ENCODE results near the gene KRT73.

DNA sequence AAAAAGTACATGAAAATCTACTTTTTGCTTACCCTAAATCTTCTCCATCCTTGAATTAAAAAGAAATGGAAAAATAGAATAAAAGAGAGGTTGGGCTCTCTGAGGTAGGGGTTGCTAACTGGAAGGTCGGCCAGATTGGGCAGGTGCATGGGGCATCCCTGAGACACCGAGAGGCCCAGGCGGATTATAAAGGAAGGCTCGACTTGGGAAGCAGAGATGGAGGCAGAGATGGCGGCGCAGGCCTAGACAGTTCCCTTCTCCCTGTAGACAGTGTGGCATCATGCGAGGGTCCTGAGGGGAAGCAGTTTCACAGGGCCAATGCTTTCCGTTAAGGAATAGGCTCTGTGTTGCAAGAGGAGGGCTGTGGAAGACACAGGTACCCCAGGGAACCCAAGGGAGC is 41.0 kb downstream of the KRT73 start:
- TF ChIP-seq, protein P1, sequence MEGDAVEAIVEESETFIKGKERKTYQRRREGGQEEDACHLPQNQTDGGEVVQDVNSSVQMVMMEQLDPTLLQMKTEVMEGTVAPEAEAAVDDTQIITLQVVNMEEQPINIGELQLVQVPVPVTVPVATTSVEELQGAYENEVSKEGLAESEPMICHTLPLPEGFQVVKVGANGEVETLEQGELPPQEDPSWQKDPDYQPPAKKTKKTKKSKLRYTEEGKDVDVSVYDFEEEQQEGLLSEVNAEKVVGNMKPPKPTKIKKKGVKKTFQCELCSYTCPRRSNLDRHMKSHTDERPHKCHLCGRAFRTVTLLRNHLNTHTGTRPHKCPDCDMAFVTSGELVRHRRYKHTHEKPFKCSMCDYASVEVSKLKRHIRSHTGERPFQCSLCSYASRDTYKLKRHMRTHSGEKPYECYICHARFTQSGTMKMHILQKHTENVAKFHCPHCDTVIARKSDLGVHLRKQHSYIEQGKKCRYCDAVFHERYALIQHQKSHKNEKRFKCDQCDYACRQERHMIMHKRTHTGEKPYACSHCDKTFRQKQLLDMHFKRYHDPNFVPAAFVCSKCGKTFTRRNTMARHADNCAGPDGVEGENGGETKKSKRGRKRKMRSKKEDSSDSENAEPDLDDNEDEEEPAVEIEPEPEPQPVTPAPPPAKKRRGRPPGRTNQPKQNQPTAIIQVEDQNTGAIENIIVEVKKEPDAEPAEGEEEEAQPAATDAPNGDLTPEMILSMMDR (conservative IDR thresholded peaks at IDR 0.05 in 1 of 2, IDR thresholded peaks at IDR 0.05 in 1 of 2; ENCODE audit: extremely low read depth in 1 of 2, insufficient read depth in 1 of 2, low read depth in 1 of 2, low read length in 2 of 2) = no peak
- no peak for TF ChIP-seq EZH2 (IDR thresholded peaks at IDR 0.05; ENCODE audit: borderline replicate concordance, low read length)
